WTC11 (cell line): ENCODE data around the gene FBXL4. TPM values are rescaled to one million over a fixed set of nuclear protein-coding genes. Genes with fewer than 3 reads are reported as not detected.

Experiments
- ATAC-seq: fragments of 200-7000 bp; cut with Tn5 transposase; 2 replicates; pipeline ENCODE4 v1.10.0; 2021; ENCODE audit warnings: mild to moderate bottlenecking, moderate library complexity
- CTCF ChIA-PET: fragments of 300-600 bp; sonication (Branson Sonifier 250); formaldehyde crosslinking; loops from one replicate; lab custom pipeline; 2021; ENCODE audit warnings: antibody characterized with exemption; lab: Charles Lee
- POLR2A ChIA-PET: fragments of 350-600 bp; sonication (Branson Sonifier 250); formaldehyde crosslinking; loops from one replicate; lab custom pipeline; 2021; ENCODE audit warnings: antibody characterized with exemption; lab: Charles Lee
- DNase-seq: peaks from one replicate; pipeline ENCODE4 v3.0.0; 2021; ENCODE audit warnings: low spot score
- H3K27ac Mint-ChIP-seq: 2 replicates; pipeline ENCODE4 v1.8.0; 2021; ENCODE audit warnings: mixed read lengths
- H3K27me3 Mint-ChIP-seq: 2 replicates; pipeline ENCODE4 v1.8.0; 2021; ENCODE audit warnings: low read depth, mild to moderate bottlenecking, moderate library complexity, mixed read lengths
- H3K36me3 Mint-ChIP-seq: 2 replicates; pipeline ENCODE4 v1.8.0; 2021; ENCODE audit warnings: mixed read lengths
- H3K4me1 Mint-ChIP-seq: 2 replicates; pipeline ENCODE4 v1.8.0; 2022; ENCODE audit warnings: mixed read lengths
- H3K4me3 Mint-ChIP-seq: 2 replicates; pipeline ENCODE4 v1.8.0; 2021; ENCODE audit warnings: mild to moderate bottlenecking, moderate library complexity, mixed read lengths
- H3K9me3 Mint-ChIP-seq: 2 replicates; pipeline ENCODE4 v1.8.0; 2021; ENCODE audit warnings: mixed read lengths
- ATF6 ChIP-seq: sonication (generic); formaldehyde crosslinking; IDR thresholded peaks from 2 replicates; pipeline ENCODE4 v1.8.1; 2023; ENCODE audit warnings: mild to moderate bottlenecking, missing genetic modification reagents
- CREM ChIP-seq: sonication (generic); formaldehyde crosslinking; IDR thresholded peaks from 2 replicates; pipeline ENCODE4 v1.8.1; 2022; ENCODE audit warnings: mild to moderate bottlenecking, missing genetic modification reagents, moderate library complexity
- E2F4 ChIP-seq: sonication (generic); formaldehyde crosslinking; IDR thresholded peaks from 2 replicates; pipeline ENCODE4 v1.8.1; 2022; ENCODE audit warnings: low read depth, mild to moderate bottlenecking, moderate library complexity, missing genetic modification reagents, borderline replicate concordance
- EMX1 ChIP-seq: fragments of 250-450 bp; sonication (Bioruptor Pico); IDR thresholded peaks from 2 replicates; pipeline ENCODE4 v1.8.0; 2021; ENCODE audit warnings: mild to moderate bottlenecking
- JUN ChIP-seq: sonication (generic); formaldehyde crosslinking; IDR thresholded peaks from 2 replicates; pipeline ENCODE4 v1.8.0; 2023; ENCODE audit warnings: mild to moderate bottlenecking, missing genetic modification reagents
- MAX ChIP-seq: sonication (generic); formaldehyde crosslinking; IDR thresholded peaks from 2 replicates; pipeline ENCODE4 v1.8.0; 2022; ENCODE audit warnings: mild to moderate bottlenecking, missing genetic modification reagents
- OVOL2 ChIP-seq: fragments of 250-450 bp; sonication (Bioruptor Pico); IDR thresholded peaks from 2 replicates; pipeline ENCODE4 v1.9.0; 2021; ENCODE audit warnings: mild to moderate bottlenecking, borderline replicate concordance
- SMAD3 ChIP-seq: sonication (generic); formaldehyde crosslinking; IDR thresholded peaks from 2 replicates; pipeline ENCODE4 v1.8.0; 2022; ENCODE audit warnings: missing genetic modification reagents, mild to moderate bottlenecking, borderline replicate concordance
- SOX15 ChIP-seq: fragments of 250-450 bp; sonication (Bioruptor Pico); IDR thresholded peaks from 2 replicates; pipeline ENCODE4 v1.9.0; 2021; ENCODE audit warnings: mild to moderate bottlenecking
- ZMAT4 ChIP-seq: fragments of 250-450 bp; sonication (Bioruptor Pico); IDR thresholded peaks from 2 replicates; pipeline ENCODE4 v1.9.0; 2021; ENCODE audit warnings: mild to moderate bottlenecking
- ZNF121 ChIP-seq: sonication (generic); formaldehyde crosslinking; IDR thresholded peaks from 2 replicates; pipeline ENCODE4 v1.8.0; 2023; ENCODE audit warnings: missing genetic modification reagents
- ZNF219 ChIP-seq: sonication (generic); formaldehyde crosslinking; IDR thresholded peaks from 2 replicates; pipeline ENCODE4 v1.8.0; 2023; ENCODE audit warnings: missing genetic modification reagents, mild to moderate bottlenecking, borderline replicate concordance
- ZNF416 ChIP-seq: fragments of 250-450 bp; sonication (Bioruptor Pico); IDR thresholded peaks from 2 replicates; pipeline ENCODE4 v1.9.0; 2021; ENCODE audit warnings: mild to moderate bottlenecking, inconsistent platforms
- ZNF423 ChIP-seq: fragments of 250-450 bp; sonication (Bioruptor Pico); IDR thresholded peaks from 2 replicates; pipeline ENCODE4 v2.1.2; 2022; ENCODE audit warnings: mild to moderate bottlenecking, moderate library complexity
- ZNF532 ChIP-seq: fragments of 250-450 bp; sonication (Bioruptor Pico); IDR thresholded peaks from 2 replicates; pipeline ENCODE4 v1.9.0; 2021; ENCODE audit warnings: mild to moderate bottlenecking, borderline replicate concordance
- ZSCAN18 ChIP-seq: fragments of 250-450 bp; sonication (Bioruptor Pico); IDR thresholded peaks from 2 replicates; pipeline ENCODE4 v2.1.2; 2022; ENCODE audit warnings: mild to moderate bottlenecking, moderate library complexity
- total RNA-seq: library from RNA; stranded (reverse); gene quantifications from 3 replicates; pipeline ENCODE4 v1.2.3, GENCODE V29; 2021

Gene FBXL4
- total RNA-seq, 1 experiment from 2014 or later: 10.3 TPM

GRCh38 chr6:98958776-98959175 is 11.0 kb upstream of the FBXL4 start:
- Mint-ChIP-seq H3K4me3 (no peak overlapping the region), H3K36me3 (no peaks in the 10 kb centered on the region), H3K9me3 (no peaks in the 10 kb centered on the region)
- CTCF ChIA-PET: interaction anchor here (1.4 kb wide), 1 partner anchor 160 kb away, joined by 3 read pairs; no protein-coding TSS in a partner anchor
- no peak for DNase-seq
- POLR2A ChIA-PET: no interaction called here
- TF ChIP-seq EMX1 (CRISPR knock-in tag): no peak
- TF ChIP-seq E2F4 (CRISPR knock-in tag): no peak
- no peak for TF ChIP-seq ZNF532
- no peak for TF ChIP-seq MAX (CRISPR knock-in tag)
- no peak for TF ChIP-seq ZNF423 (CRISPR knock-in tag)
- TF ChIP-seq ZNF121 (CRISPR knock-in tag): no peak
- no peak for TF ChIP-seq ATF6 (CRISPR knock-in tag)
- TF ChIP-seq CREM (CRISPR knock-in tag): no peak
- no peak for TF ChIP-seq ZMAT4
- TF ChIP-seq ZSCAN18 (CRISPR knock-in tag): no peak
- TF ChIP-seq, all 79 proteins: peak for 0
- no peaks in the 10 kb centered on the region; the same call in 1 of the 2 replicates for H3K27me3 Mint-ChIP-seq
- H3K4me1 Mint-ChIP-seq: no peaks in the 10 kb centered on the region
- no peak for ATAC-seq
- no peak overlapping the region for H3K27ac Mint-ChIP-seq

GRCh38 chr6:98957450-98957849 is 9.7 kb upstream of the FBXL4 start:
- CTCF ChIA-PET: interaction anchor here (0.5 kb wide), 1 partner anchor 14 kb away, joined by 3 read pairs; no protein-coding TSS in a partner anchor
- POLR2A ChIA-PET: no interaction called here
- no peaks in the 10 kb centered on the region for H3K27me3 Mint-ChIP-seq
- H3K4me3 Mint-ChIP-seq: no peak overlapping the region
- H3K27ac Mint-ChIP-seq: no peak overlapping the region
- no peaks in the 10 kb centered on the region for H3K36me3 Mint-ChIP-seq
- DNase-seq: no peak
- TF ChIP-seq SMAD3 (CRISPR knock-in tag) (no peak), JUN (CRISPR knock-in tag) (no peak), OVOL2 (CRISPR knock-in tag) (no peak), MAX (CRISPR knock-in tag) (no peak), CREM (CRISPR knock-in tag) (no peak), SOX15 (CRISPR knock-in tag) (no peak), ZNF219 (CRISPR knock-in tag) (no peak), ZNF416 (no peak)
- no peaks in the 10 kb centered on the region for H3K9me3 Mint-ChIP-seq
- H3K4me1 Mint-ChIP-seq: no peaks in the 10 kb centered on the region
- no peak for ATAC-seq
